SK-N-SH (cell line): Measurements from ENCODE around the gene SSB. TPM values are rescaled to one million over a fixed set of nuclear protein-coding genes. Genes with fewer than 3 reads are reported as not detected.

Experiments
- CTCF ChIA-PET: fragments of 300-600, 350-600 bp; formaldehyde crosslinking; extraction: SDS; loops from one replicate; lab custom pipeline; 2021; lab: Yijun Ruan, JAX
- POLR2A ChIA-PET: fragments of 350-600 bp; sonication (Branson Sonifier 250); formaldehyde crosslinking; extraction: SDS; loops from one replicate; lab custom pipeline; 2020; ENCODE audit warnings: antibody characterized with exemption, inconsistent platforms; lab: Yijun Ruan, JAX
- DNase-seq: peaks from one replicate; pipeline ENCODE4 v3.0.0; 2012
- H2AFZ ChIP-seq: fragments of 200-600 bp; sonication (generic); 2 replicates; pipeline ENCODE4 v1.8.1; 2016; ENCODE audit warnings: antibody characterized with exemption, mild to moderate bottlenecking, low read depth
- H3F3A ChIP-seq: fragments of 200-600 bp; sonication (generic); replicated peaks from 2 replicates; pipeline ENCODE3; 2016; ENCODE audit warnings: antibody characterized with exemption, mild to moderate bottlenecking; ENCODE audit not compliant: insufficient read depth
- H3K27ac ChIP-seq, 2 experiments: fragments of 200-500 bp in 1 of 2; fragments of 200-600 bp in 1 of 2; sonication (Bioruptor generic) in 1 of 2; sonication (generic), shearing (Covaris generic) in 1 of 2; 2 replicates each; pipeline versions ENCODE4 v1.5.1 to v1.6.1; 2014 to 2016; ENCODE audit warnings: low read depth in 2 of 2, inconsistent platforms in 1 of 2, low read length in 1 of 2, mild to moderate bottlenecking in 1 of 2, mixed read lengths in 1 of 2
- H3K27me3 ChIP-seq: fragments of 200-600 bp; sonication (generic), shearing (Covaris generic); 2 replicates; pipeline ENCODE4 v1.6.1; 2016; ENCODE audit warnings: mixed run types; ENCODE audit not compliant: insufficient read depth
- H3K36me3 ChIP-seq, 2 experiments: fragments of 200-500 bp in 1 of 2; fragments of 200-600 bp in 1 of 2; sonication (Bioruptor generic) in 1 of 2; sonication (generic) in 1 of 2; replicated peaks in 1 of 2; 2 replicates each; pipeline versions ENCODE3 to v1.5.1; 2014 to 2016; ENCODE audit warnings: low read length in 1 of 2, mild to moderate bottlenecking in 1 of 2; ENCODE audit not compliant: insufficient read depth in 2 of 2, control insufficient read depth in 1 of 2
- H3K4me1 ChIP-seq, 2 experiments: fragments of 200-500 bp in 1 of 2; fragments of 200-600 bp in 1 of 2; sonication (Bioruptor generic) in 1 of 2; sonication (generic), shearing (Covaris generic) in 1 of 2; 2 replicates each; pipeline versions ENCODE4 v1.5.1 to v1.6.1; 2014 to 2016; ENCODE audit warnings: low read depth in 1 of 2, low read length in 1 of 2, mixed run types in 1 of 2; ENCODE audit not compliant: insufficient read depth in 2 of 2, control insufficient read depth in 1 of 2
- H3K4me2 ChIP-seq: fragments of 200-600 bp; sonication (generic), shearing (Covaris generic); 2 replicates; pipeline ENCODE4 v1.6.1; 2017; ENCODE audit warnings: mixed run types
- H3K4me3 ChIP-seq, 2 experiments: fragments of 200-500 bp in 1 of 2; fragments of 200-600 bp in 1 of 2; sonication (Bioruptor generic) in 1 of 2; sonication (generic), shearing (Covaris generic) in 1 of 2; 2 replicates each; pipeline versions ENCODE4 v1.5.1 to v1.8.1; 2014 to 2016; ENCODE audit warnings: low read depth in 2 of 2, inconsistent platforms in 1 of 2, low read length in 1 of 2, mild to moderate bottlenecking in 1 of 2, mixed read lengths in 1 of 2, moderate library complexity in 1 of 2
- H3K79me2 ChIP-seq: fragments of 200-600 bp; sonication (generic); 2 replicates; pipeline ENCODE4 v1.8.1; 2017; ENCODE audit warnings: mild to moderate bottlenecking; ENCODE audit not compliant: insufficient read depth
- H3K9ac ChIP-seq: fragments of 200-600 bp; sonication (generic); 2 replicates; pipeline ENCODE4 v1.6.1; 2017; ENCODE audit warnings: mixed run types
- H3K9me2 ChIP-seq: fragments of 200-600 bp; sonication (generic); 2 replicates; pipeline ENCODE4 v1.6.1; 2017; ENCODE audit warnings: mixed run types
- H3K9me3 ChIP-seq: fragments of 200-600 bp; sonication (generic); 2 replicates; pipeline ENCODE4 v1.6.1; 2017; ENCODE audit warnings: mixed run types, mild to moderate bottlenecking, moderate library complexity
- H4K20me1 ChIP-seq: fragments of 200-600 bp; sonication (generic); 2 replicates; pipeline ENCODE4 v1.6.1; 2017; ENCODE audit warnings: mild to moderate bottlenecking, mixed run types; ENCODE audit not compliant: insufficient read depth
- CHD2 ChIP-seq: fragments of 150-350 bp; IDR thresholded peaks from 2 replicates; pipeline ENCODE4 v1.6.1; 2018; ENCODE audit warnings: low read length; ENCODE audit not compliant: partially characterized antibody
- ELF1 ChIP-seq: IDR thresholded peaks from 2 replicates; pipeline ENCODE4 v1.4.0; 2012
- EP300 ChIP-seq, 2 experiments: IDR thresholded peaks; 2 replicates each; pipeline versions ENCODE4 v1.4.0 to v1.6.1; 2012; ENCODE audit warnings: borderline replicate concordance in 1 of 2, low read depth in 1 of 2, low read length in 1 of 2
- FOSL2 ChIP-seq: IDR thresholded peaks from 2 replicates; pipeline ENCODE4 v1.4.0; 2012; ENCODE audit warnings: low read depth, mild to moderate bottlenecking, moderate library complexity, borderline replicate concordance
- FOXJ3 ChIP-seq: sonication (generic); formaldehyde crosslinking; IDR thresholded peaks from 2 replicates; pipeline ENCODE4 v1.5.1; 2020; ENCODE audit warnings: mild to moderate bottlenecking, missing genetic modification reagents
- GABPA ChIP-seq: IDR thresholded peaks from 2 replicates; pipeline ENCODE4 v1.4.0; 2012; ENCODE audit warnings: low read depth, mild to moderate bottlenecking
- MXI1 ChIP-seq: IDR thresholded peaks from 2 replicates; pipeline ENCODE4 v1.6.1; 2012; ENCODE audit warnings: mild to moderate bottlenecking, low read depth, low read length, improper control_type of control experiment
- NFIC ChIP-seq: IDR thresholded peaks from 2 replicates; pipeline ENCODE4 v1.4.0; 2012; ENCODE audit warnings: borderline replicate concordance
- NRF1 ChIP-seq: IDR thresholded peaks from 2 replicates; pipeline ENCODE4 v1.6.1; 2012; ENCODE audit warnings: low read depth, mild to moderate bottlenecking, low read length
- RCOR1 ChIP-seq: fragments of 150-350 bp; IDR thresholded peaks from 2 replicates; pipeline ENCODE4 v1.6.1; 2017; ENCODE audit warnings: antibody characterized with exemption, low read length
- TAF1 ChIP-seq: IDR thresholded peaks from 2 replicates; pipeline ENCODE4 v1.6.1; 2012; ENCODE audit warnings: low read depth, mild to moderate bottlenecking, low read length, moderate library complexity, borderline replicate concordance
- TCF12 ChIP-seq: IDR thresholded peaks from 2 replicates; pipeline ENCODE4 v1.4.0; 2012
- WGBS: methylation state at CpG from one replicate; pipeline ENCODE4 v1.1.6; 2017; ENCODE audit warnings: low lambda C conversion rate; 5-methylcytosine and 5-hydroxymethylcytosine counted together
- polyA plus RNA-seq, 3 experiments: library from polyadenylated mRNA; depleted of rRNA; stranded (reverse); fragments of >200 nt; gene quantifications; 2 replicates each; pipeline ENCODE4 v1.2.3, GENCODE V29; 2012
- TF ChIP-seq, protein P1 (sequence below): IDR thresholded peaks from 2 replicates; pipeline ENCODE4; 2012
- TF ChIP-seq, protein P2 (sequence below): IDR thresholded peaks from 2 replicates; pipeline ENCODE4 v1.6.1; 2012; ENCODE audit warnings: mild to moderate bottlenecking, low read depth, low read length, moderate library complexity
- TF ChIP-seq, protein P3 (sequence below): IDR thresholded peaks from 2 replicates; pipeline ENCODE4 v1.4.0; 2012; ENCODE audit warnings: low read depth
- TF ChIP-seq, protein P4 (sequence below): fragments of 150-350 bp; IDR thresholded peaks from 2 replicates; pipeline ENCODE4 v1.6.1; 2016; ENCODE audit warnings: mild to moderate bottlenecking, low read depth, low read length
- TF ChIP-seq, protein P5 (sequence below): fragments of 200-600 bp; sonication (generic); IDR thresholded peaks from 2 replicates; pipeline ENCODE4 v1.6.1; 2017; ENCODE audit warnings: antibody characterized with exemption, mild to moderate bottlenecking, moderate library complexity
- TF ChIP-seq, protein P6 (sequence below): IDR thresholded peaks from 2 replicates; pipeline ENCODE4 v1.4.0; 2012; ENCODE audit warnings: low read depth, borderline replicate concordance

Gene SSB
- polyA plus RNA-seq, 1 of the 3 experiments (the other 2 are of a cell fraction): 60.8 TPM

DNA sequence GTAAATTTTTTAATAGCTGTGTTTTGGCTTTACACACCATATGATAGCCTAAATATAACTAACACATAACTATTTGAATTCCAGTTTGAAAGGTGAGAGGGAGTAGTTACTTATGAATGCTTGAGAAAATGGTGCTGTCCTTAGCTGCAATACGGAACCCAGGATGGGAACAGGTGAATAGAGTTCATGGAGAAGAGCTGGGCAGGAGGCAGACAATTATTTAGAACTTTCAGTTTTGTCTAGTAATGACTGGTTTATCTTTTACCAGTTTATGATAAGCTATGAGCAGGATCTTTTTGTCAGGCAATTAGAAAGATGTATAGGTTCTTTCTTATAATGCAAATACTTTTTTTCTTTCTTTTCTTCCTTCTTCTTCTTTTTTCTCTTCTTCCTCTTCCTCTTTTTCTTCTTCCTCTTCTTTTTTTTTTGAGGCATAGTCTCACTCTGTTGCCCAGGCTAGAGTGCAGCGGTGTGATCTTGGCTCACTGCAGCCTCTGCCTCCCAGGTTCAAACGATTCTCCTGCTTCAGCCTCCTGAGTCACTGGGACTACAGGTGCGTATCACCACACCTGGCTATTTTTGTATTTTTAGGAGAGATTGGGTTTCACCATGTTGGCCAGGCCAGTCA is 54.5 kb downstream of the SSB start:
- no peak for DNase-seq
- no peak overlapping the region for H3K27ac ChIP-seq
- H3K9me3 ChIP-seq: no peaks in the 10 kb centered on the region
- ChIA-PET POLR2A (no interaction called here), CTCF (interaction anchor here (0.7 to 1.4 kb wide), 3 partner anchors 10 to 26 kb away, joined by 3 to 5 read pairs (median 4); partner anchors contain the start of gene UBR3)
- WGBS: 93% methylated on average over 4 of the region's 4 CpGs
- H3F3A ChIP-seq: no peaks in the 10 kb centered on the region
- TF ChIP-seq GABPA (no peak), NFIC (no peak), FOXJ3 (CRISPR knock-in tag) (no peak), ELF1 (no peak), TAF1 (no peak), RCOR1 (no peak), CHD2 (no peak), TCF12 (no peak), MXI1 (no peak), NRF1 (no peak), FOSL2 (no peak), EP300 (IDR thresholded peaks at IDR 0.05; ENCODE audit: borderline replicate concordance in 1 of 2, low read depth in 1 of 2, low read length in 1 of 2) (no peak)
- TF ChIP-seq, protein P1, sequence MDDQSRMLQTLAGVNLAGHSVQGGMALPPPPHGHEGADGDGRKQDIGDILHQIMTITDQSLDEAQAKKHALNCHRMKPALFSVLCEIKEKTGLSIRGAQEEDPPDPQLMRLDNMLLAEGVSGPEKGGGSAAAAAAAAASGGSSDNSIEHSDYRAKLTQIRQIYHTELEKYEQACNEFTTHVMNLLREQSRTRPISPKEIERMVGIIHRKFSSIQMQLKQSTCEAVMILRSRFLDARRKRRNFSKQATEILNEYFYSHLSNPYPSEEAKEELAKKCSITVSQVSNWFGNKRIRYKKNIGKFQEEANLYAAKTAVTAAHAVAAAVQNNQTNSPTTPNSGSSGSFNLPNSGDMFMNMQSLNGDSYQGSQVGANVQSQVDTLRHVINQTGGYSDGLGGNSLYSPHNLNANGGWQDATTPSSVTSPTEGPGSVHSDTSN: no peak
- TF ChIP-seq, protein P2, sequence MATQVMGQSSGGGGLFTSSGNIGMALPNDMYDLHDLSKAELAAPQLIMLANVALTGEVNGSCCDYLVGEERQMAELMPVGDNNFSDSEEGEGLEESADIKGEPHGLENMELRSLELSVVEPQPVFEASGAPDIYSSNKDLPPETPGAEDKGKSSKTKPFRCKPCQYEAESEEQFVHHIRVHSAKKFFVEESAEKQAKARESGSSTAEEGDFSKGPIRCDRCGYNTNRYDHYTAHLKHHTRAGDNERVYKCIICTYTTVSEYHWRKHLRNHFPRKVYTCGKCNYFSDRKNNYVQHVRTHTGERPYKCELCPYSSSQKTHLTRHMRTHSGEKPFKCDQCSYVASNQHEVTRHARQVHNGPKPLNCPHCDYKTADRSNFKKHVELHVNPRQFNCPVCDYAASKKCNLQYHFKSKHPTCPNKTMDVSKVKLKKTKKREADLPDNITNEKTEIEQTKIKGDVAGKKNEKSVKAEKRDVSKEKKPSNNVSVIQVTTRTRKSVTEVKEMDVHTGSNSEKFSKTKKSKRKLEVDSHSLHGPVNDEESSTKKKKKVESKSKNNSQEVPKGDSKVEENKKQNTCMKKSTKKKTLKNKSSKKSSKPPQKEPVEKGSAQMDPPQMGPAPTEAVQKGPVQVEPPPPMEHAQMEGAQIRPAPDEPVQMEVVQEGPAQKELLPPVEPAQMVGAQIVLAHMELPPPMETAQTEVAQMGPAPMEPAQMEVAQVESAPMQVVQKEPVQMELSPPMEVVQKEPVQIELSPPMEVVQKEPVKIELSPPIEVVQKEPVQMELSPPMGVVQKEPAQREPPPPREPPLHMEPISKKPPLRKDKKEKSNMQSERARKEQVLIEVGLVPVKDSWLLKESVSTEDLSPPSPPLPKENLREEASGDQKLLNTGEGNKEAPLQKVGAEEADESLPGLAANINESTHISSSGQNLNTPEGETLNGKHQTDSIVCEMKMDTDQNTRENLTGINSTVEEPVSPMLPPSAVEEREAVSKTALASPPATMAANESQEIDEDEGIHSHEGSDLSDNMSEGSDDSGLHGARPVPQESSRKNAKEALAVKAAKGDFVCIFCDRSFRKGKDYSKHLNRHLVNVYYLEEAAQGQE: no peak
- TF ChIP-seq, protein P3, sequence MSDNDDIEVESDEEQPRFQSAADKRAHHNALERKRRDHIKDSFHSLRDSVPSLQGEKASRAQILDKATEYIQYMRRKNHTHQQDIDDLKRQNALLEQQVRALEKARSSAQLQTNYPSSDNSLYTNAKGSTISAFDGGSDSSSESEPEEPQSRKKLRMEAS: no peak
- TF ChIP-seq, protein P4, sequence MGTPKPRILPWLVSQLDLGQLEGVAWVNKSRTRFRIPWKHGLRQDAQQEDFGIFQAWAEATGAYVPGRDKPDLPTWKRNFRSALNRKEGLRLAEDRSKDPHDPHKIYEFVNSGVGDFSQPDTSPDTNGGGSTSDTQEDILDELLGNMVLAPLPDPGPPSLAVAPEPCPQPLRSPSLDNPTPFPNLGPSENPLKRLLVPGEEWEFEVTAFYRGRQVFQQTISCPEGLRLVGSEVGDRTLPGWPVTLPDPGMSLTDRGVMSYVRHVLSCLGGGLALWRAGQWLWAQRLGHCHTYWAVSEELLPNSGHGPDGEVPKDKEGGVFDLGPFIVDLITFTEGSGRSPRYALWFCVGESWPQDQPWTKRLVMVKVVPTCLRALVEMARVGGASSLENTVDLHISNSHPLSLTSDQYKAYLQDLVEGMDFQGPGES: no peak
- TF ChIP-seq, protein P5, sequence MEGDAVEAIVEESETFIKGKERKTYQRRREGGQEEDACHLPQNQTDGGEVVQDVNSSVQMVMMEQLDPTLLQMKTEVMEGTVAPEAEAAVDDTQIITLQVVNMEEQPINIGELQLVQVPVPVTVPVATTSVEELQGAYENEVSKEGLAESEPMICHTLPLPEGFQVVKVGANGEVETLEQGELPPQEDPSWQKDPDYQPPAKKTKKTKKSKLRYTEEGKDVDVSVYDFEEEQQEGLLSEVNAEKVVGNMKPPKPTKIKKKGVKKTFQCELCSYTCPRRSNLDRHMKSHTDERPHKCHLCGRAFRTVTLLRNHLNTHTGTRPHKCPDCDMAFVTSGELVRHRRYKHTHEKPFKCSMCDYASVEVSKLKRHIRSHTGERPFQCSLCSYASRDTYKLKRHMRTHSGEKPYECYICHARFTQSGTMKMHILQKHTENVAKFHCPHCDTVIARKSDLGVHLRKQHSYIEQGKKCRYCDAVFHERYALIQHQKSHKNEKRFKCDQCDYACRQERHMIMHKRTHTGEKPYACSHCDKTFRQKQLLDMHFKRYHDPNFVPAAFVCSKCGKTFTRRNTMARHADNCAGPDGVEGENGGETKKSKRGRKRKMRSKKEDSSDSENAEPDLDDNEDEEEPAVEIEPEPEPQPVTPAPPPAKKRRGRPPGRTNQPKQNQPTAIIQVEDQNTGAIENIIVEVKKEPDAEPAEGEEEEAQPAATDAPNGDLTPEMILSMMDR: no peak
- TF ChIP-seq, protein P6, sequence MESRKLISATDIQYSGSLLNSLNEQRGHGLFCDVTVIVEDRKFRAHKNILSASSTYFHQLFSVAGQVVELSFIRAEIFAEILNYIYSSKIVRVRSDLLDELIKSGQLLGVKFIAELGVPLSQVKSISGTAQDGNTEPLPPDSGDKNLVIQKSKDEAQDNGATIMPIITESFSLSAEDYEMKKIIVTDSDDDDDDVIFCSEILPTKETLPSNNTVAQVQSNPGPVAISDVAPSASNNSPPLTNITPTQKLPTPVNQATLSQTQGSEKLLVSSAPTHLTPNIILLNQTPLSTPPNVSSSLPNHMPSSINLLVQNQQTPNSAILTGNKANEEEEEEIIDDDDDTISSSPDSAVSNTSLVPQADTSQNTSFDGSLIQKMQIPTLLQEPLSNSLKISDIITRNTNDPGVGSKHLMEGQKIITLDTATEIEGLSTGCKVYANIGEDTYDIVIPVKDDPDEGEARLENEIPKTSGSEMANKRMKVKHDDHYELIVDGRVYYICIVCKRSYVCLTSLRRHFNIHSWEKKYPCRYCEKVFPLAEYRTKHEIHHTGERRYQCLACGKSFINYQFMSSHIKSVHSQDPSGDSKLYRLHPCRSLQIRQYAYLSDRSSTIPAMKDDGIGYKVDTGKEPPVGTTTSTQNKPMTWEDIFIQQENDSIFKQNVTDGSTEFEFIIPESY: no peak
- H3K4me1 ChIP-seq: no peaks in the 10 kb centered on the region
- H3K9me2 ChIP-seq: no peaks in the 10 kb centered on the region
- H2AFZ ChIP-seq: no peak overlapping the region
- no peak overlapping the region for H3K4me3 ChIP-seq
- H3K9ac ChIP-seq: no peak overlapping the region
- H3K79me2 ChIP-seq: peaks cover 42% of the 10 kb centered on the region
- no peaks in the 10 kb centered on the region for H3K27me3 ChIP-seq
- H4K20me1 ChIP-seq: no peaks in the 10 kb centered on the region
- H3K36me3 ChIP-seq: no peaks in the 10 kb centered on the region
- H3K4me2 ChIP-seq: no peak overlapping the region
